Liver (tissue), 9 donors: ENCODE measurements around the gene METAP2. TPM values are rescaled to one million over a fixed set of nuclear protein-coding genes. Genes with fewer than 3 reads are reported as not detected.

Experiments used
- DNase-seq: peaks from one replicate; pipeline ENCODE4 v3.0.0-alpha.2; 2017; ENCODE audit warnings: low spot score
- H3K27ac ChIP-seq, 2 donors: one replicate each; pipeline ENCODE4 v1.7.0; 2013; ENCODE audit warnings: inconsistent platforms in 2 of 2, low read length in 2 of 2, control low read depth in 1 of 2, low read depth in 1 of 2, mild to moderate bottlenecking in 1 of 2
- H3K27me3 ChIP-seq, 4 donors: one replicate each; pipeline versions ENCODE4 v1.6.1 to v1.7.0; 2013; ENCODE audit warnings: low read length in 3 of 4, inconsistent platforms in 1 of 4, mild to moderate bottlenecking in 1 of 4, moderate library complexity in 1 of 4; ENCODE audit not compliant: control insufficient read depth in 4 of 4, insufficient read depth in 4 of 4
- H3K36me3 ChIP-seq, 4 donors: one replicate each; pipeline versions ENCODE4 v1.6.1 to v1.7.0; 2013; ENCODE audit warnings: low read length in 3 of 4, mild to moderate bottlenecking in 3 of 4, low read depth in 1 of 4, moderate library complexity in 1 of 4; ENCODE audit not compliant: control insufficient read depth in 4 of 4, insufficient read depth in 3 of 4
- H3K4me1 ChIP-seq, 4 donors: one replicate each; pipeline versions ENCODE4 v1.6.1 to v1.7.0; 2013; ENCODE audit warnings: low read length in 3 of 4, mild to moderate bottlenecking in 3 of 4, moderate library complexity in 1 of 4; ENCODE audit not compliant: control insufficient read depth in 4 of 4, insufficient read depth in 4 of 4
- H3K4me3 ChIP-seq, 3 donors: one replicate each; pipeline versions ENCODE4 v1.6.1 to v1.7.0; 2013; ENCODE audit warnings: low read length in 3 of 3, control low read depth in 1 of 3, low read depth in 1 of 3, mild to moderate bottlenecking in 1 of 3
- H3K9ac ChIP-seq, 2 donors: one replicate each; pipeline ENCODE4 v1.7.0; 2013; ENCODE audit warnings: low read length in 2 of 2, mild to moderate bottlenecking in 2 of 2, moderate library complexity in 2 of 2, control low read depth in 1 of 2, low read depth in 1 of 2
- H3K9me3 ChIP-seq, 4 donors: one replicate each; pipeline versions ENCODE4 v1.6.1 to v1.7.0; 2013; ENCODE audit warnings: low read length in 3 of 4; ENCODE audit not compliant: control insufficient read depth in 4 of 4
- CTCF ChIP-seq: fragments of 150-350 bp; IDR thresholded peaks from 2 replicates; pipeline ENCODE4 v1.5.1; 2017; ENCODE audit warnings: improper control_type of control experiment, low read depth, low read length; ENCODE audit not compliant: missing input control
- EGR1 ChIP-seq, 2 donors: IDR thresholded peaks; 2 replicates each; pipeline ENCODE4 v1.6.1; 2016 to 2018; ENCODE audit warnings: antibody characterized with exemption in 2 of 2, low read depth in 2 of 2
- FOXA1 ChIP-seq: IDR thresholded peaks from 2 replicates; pipeline ENCODE4 v1.6.1; 2016; ENCODE audit warnings: antibody characterized with exemption
- FOXA2 ChIP-seq: IDR thresholded peaks from 2 replicates; pipeline ENCODE4 v1.6.1; 2016; ENCODE audit warnings: antibody characterized with exemption
- GABPA ChIP-seq, 2 donors: IDR thresholded peaks in 1 of 2; conservative IDR thresholded peaks in 1 of 2; 2 replicates each; pipeline ENCODE4 v1.6.1; 2016; ENCODE audit warnings: antibody characterized with exemption in 2 of 2, mild to moderate bottlenecking in 1 of 2, moderate library complexity in 1 of 2
- HNF4A ChIP-seq, 2 donors: conservative IDR thresholded peaks; 2 replicates each; pipeline ENCODE4 v1.6.1; 2016; ENCODE audit warnings: antibody characterized with exemption in 2 of 2, mild to moderate bottlenecking in 2 of 2
- HNF4G ChIP-seq: IDR thresholded peaks from 2 replicates; pipeline ENCODE4 v1.6.1; 2016; ENCODE audit warnings: antibody characterized with exemption
- JUND ChIP-seq, 2 donors: IDR thresholded peaks; 2 replicates each; pipeline ENCODE4 v1.6.1; 2016; ENCODE audit warnings: antibody characterized with exemption in 2 of 2
- NR2F2 ChIP-seq: IDR thresholded peaks from 2 replicates; pipeline ENCODE4 v1.6.1; 2016; ENCODE audit warnings: antibody characterized with exemption
- RAD21 ChIP-seq, 2 donors: IDR thresholded peaks; 2 replicates each; pipeline ENCODE4 v1.6.1; 2016; ENCODE audit warnings: antibody characterized with exemption in 2 of 2, mild to moderate bottlenecking in 2 of 2
- REST ChIP-seq: IDR thresholded peaks from 2 replicates; pipeline ENCODE4 v1.6.1; 2016; ENCODE audit warnings: antibody characterized with exemption, mild to moderate bottlenecking
- RXRA ChIP-seq, 2 donors: IDR thresholded peaks; 2 replicates each; pipeline ENCODE4 v1.6.1; 2017 to 2018; ENCODE audit warnings: antibody characterized with exemption in 2 of 2, mild to moderate bottlenecking in 1 of 2
- SP1 ChIP-seq: IDR thresholded peaks from 2 replicates; pipeline ENCODE4 v1.6.1; 2018; ENCODE audit warnings: antibody characterized with exemption, mild to moderate bottlenecking
- TAF1 ChIP-seq: conservative IDR thresholded peaks from 2 replicates; pipeline ENCODE4 v1.6.1; 2016; ENCODE audit warnings: antibody characterized with exemption, mild to moderate bottlenecking
- YY1 ChIP-seq: IDR thresholded peaks from 2 replicates; pipeline ENCODE4 v1.6.1; 2016; ENCODE audit warnings: antibody characterized with exemption, mild to moderate bottlenecking
- ZBTB33 ChIP-seq: IDR thresholded peaks from 2 replicates; pipeline ENCODE4 v1.6.1; 2016; ENCODE audit warnings: antibody characterized with exemption
- WGBS: extraction: QIAGEN DNeasy Blood & Tissue Kit; methylation state at CpG from one replicate; pipeline ENCODE4 v1.1.7; 2013; 5-methylcytosine and 5-hydroxymethylcytosine counted together
- polyA plus RNA-seq, 2 donors: library from polyadenylated mRNA; stranded (reverse) in 1 of 2; unstranded in 1 of 2; fragments of 200-250 nt in 1 of 2; fragments of >200 nt in 1 of 2; fragmentation: Nextera tagmentation in 1 of 2; extraction: Ambion mirVana in 1 of 2; gene quantifications; one replicate each; pipeline versions ENCODE4 v1.2.1 to v1.2.3, GENCODE V29; 2013 to 2015
- total RNA-seq, 2 donors: library from RNA; depleted of rRNA; stranded (reverse); fragments of >200 nt; gene quantifications; one replicate each; pipeline ENCODE4 v1.2.3, GENCODE V29; 2014
- TF ChIP-seq, protein P1 (sequence below): IDR thresholded peaks from 2 replicates; pipeline ENCODE4 v1.6.1; 2016; ENCODE audit warnings: antibody characterized with exemption
- TF ChIP-seq, protein P2 (sequence below): IDR thresholded peaks from 2 replicates; pipeline ENCODE4 v1.6.1; 2016; ENCODE audit warnings: antibody characterized with exemption
- donor health status: healthy.
- donor health status: healthy.
- donor health status: healthy.
- donor health status: healthy.
- donor health status: healthy.

The METAP2 gene
- total and polyA plus RNA-seq, 4 donors = 31.2 to 45.7 (median 35.7) TPM

DNA sequence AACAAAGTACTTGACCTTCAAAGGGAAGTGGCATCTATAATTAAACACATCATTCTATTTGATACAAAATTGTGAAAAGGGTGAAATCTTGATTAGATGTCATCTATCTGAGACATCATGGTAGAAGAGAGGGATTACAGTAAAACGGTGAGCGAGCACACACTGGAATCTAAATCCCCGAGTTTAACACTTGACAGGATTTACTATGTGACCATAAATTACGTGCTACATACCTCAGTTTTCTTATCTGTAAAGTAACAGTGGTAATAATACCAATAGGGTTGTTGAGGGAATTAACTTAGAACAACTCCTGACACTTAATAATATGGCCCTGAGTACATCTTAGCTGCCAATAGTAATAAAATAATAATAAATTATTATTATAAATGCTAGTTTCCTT is 64.1 kb downstream of the METAP2 start (continued):
- TF ChIP-seq CTCF (no peak), TAF1 (no peak), RXRA (IDR thresholded peaks at IDR 0.05) (no peak)

- no peak for DNase-seq
- Histone ChIP-seq H3K27ac (no peak overlapping the region), H3K4me3 (no peak overlapping the region), H3K4me1 (no peaks in the 10 kb centered on the region), H3K36me3 (no peaks in the 10 kb centered on the region), H3K9me3 (no peaks in the 10 kb centered on the region), H3K9ac (no peak overlapping the region), H3K27me3 (no peaks in the 10 kb centered on the region)
- TF ChIP-seq HNF4A (conservative IDR thresholded peaks at IDR 0.05) (no peak), CTCF (no peak), RXRA (IDR thresholded peaks at IDR 0.05) (no peak), EGR1 (IDR thresholded peaks at IDR 0.05; ENCODE audit: low read depth in 2 of 2) (no peak), YY1 (no peak), GABPA (IDR thresholded peaks at IDR 0.05 in 1 of 2, conservative IDR thresholded peaks at IDR 0.05 in 1 of 2) (no peak), RAD21 (IDR thresholded peaks at IDR 0.05) (no peak), SP1 (no peak), FOXA1 (no peak), TAF1 (no peak), NR2F2 (no peak), REST (no peak), HNF4G (no peak), ZBTB33 (no peak), JUND (IDR thresholded peaks at IDR 0.05) (no peak), FOXA2 (no peak)
- TF ChIP-seq, protein P1, sequence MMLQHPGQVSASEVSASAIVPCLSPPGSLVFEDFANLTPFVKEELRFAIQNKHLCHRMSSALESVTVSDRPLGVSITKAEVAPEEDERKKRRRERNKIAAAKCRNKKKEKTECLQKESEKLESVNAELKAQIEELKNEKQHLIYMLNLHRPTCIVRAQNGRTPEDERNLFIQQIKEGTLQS = no peak
- TF ChIP-seq, protein P2, sequence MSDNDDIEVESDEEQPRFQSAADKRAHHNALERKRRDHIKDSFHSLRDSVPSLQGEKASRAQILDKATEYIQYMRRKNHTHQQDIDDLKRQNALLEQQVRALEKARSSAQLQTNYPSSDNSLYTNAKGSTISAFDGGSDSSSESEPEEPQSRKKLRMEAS = no peak
- 77% methylated on average over 5 of the region's 5 CpGs for WGBS
Observed at GRCh38 chr12:95538656-95539055, 64.7 kb downstream of the METAP2 start.
